K562 (cell line): ENCODE data around the gene ZNF747. TPM values are rescaled to one million over a fixed set of nuclear protein-coding genes. Genes with fewer than 3 reads are reported as not detected.

Experiments
- CBX1 ChIP-seq: sonication (generic); IDR thresholded peaks from 2 replicates; pipeline ENCODE4 v1.6.1; 2016; ENCODE audit warnings: antibody characterized with exemption, low read depth, mild to moderate bottlenecking
- CBX5 ChIP-seq: IDR thresholded peaks from 2 replicates; pipeline ENCODE4 v1.6.1; 2014; ENCODE audit warnings: low read depth, borderline replicate concordance
- CCAR2 ChIP-seq: fragments of 200-400 bp; formaldehyde crosslinking; IDR thresholded peaks from 2 replicates; pipeline ENCODE4 v1.6.1; 2017; ENCODE audit warnings: mild to moderate bottlenecking, low read depth, low read length
- CTBP1 ChIP-seq: fragments of 450-650 bp; IDR thresholded peaks from 2 replicates; pipeline ENCODE4 v1.6.1; 2016; ENCODE audit warnings: borderline replicate concordance
- EP400 ChIP-seq: fragments of 450-650 bp; IDR thresholded peaks from 2 replicates; pipeline ENCODE4 v1.6.1; 2017; ENCODE audit warnings: antibody characterized with exemption, mild to moderate bottlenecking, moderate library complexity
- ETV5 ChIP-seq: sonication (generic); formaldehyde crosslinking; IDR thresholded peaks from 2 replicates; pipeline ENCODE4 v1.4.0; 2020; ENCODE audit warnings: low read depth, mild to moderate bottlenecking, missing genetic modification reagents
- HOMEZ ChIP-seq: fragments of 250-450 bp; sonication (Bioruptor Pico); IDR thresholded peaks from 2 replicates; pipeline ENCODE4 v1.4.0; 2020; ENCODE audit warnings: mild to moderate bottlenecking, moderate library complexity
- ILF3 ChIP-seq: fragments of 450-650 bp; IDR thresholded peaks from 2 replicates; pipeline ENCODE4 v1.6.1; 2018; ENCODE audit warnings: antibody characterized with exemption, mild to moderate bottlenecking, moderate library complexity, borderline replicate concordance
- MECOM ChIP-seq: fragments of 250-450 bp; sonication (Bioruptor Pico); IDR thresholded peaks from 2 replicates; pipeline ENCODE4 v1.8.0; 2022; ENCODE audit warnings: inconsistent platforms
- MED1 ChIP-seq: sonication (generic); formaldehyde crosslinking; IDR thresholded peaks from 2 replicates; pipeline ENCODE4 v1.8.1; 2023; ENCODE audit warnings: missing genetic modification reagents, borderline replicate concordance
- MEIS2 ChIP-seq: fragments of 450-650 bp; IDR thresholded peaks from 2 replicates; pipeline ENCODE4 v1.6.1; 2014; ENCODE audit warnings: mild to moderate bottlenecking; ENCODE audit not compliant: partially characterized antibody
- NFRKB ChIP-seq: fragments of 450-650 bp; IDR thresholded peaks from 2 replicates; pipeline ENCODE4 v1.6.1; 2016; ENCODE audit warnings: low read depth
- RB1 ChIP-seq: fragments of 450-650 bp; IDR thresholded peaks from 2 replicates; pipeline ENCODE4 v1.6.1; 2017; ENCODE audit warnings: low read depth, mild to moderate bottlenecking
- RBM14 ChIP-seq: fragments of 200-400 bp; formaldehyde crosslinking; IDR thresholded peaks from 2 replicates; pipeline ENCODE4 v1.6.1; 2018; ENCODE audit warnings: low read depth, mild to moderate bottlenecking, low read length, moderate library complexity, borderline replicate concordance; ENCODE audit not compliant: insufficient read depth
- RBM17 ChIP-seq: fragments of 200-400 bp; formaldehyde crosslinking; IDR thresholded peaks from 2 replicates; pipeline ENCODE4 v1.6.1; 2017; ENCODE audit warnings: low read depth, mild to moderate bottlenecking, low read length, borderline replicate concordance
- SIX5 ChIP-seq, 2 experiments: IDR thresholded peaks; 2 replicates each; pipeline ENCODE4 v1.6.1; 2011; ENCODE audit warnings: low read length in 2 of 2, borderline replicate concordance in 1 of 2, low read depth in 1 of 2, mild to moderate bottlenecking in 1 of 2, moderate library complexity in 1 of 2; ENCODE audit not compliant: insufficient read depth in 1 of 2
- TAF15 ChIP-seq: fragments of 200-400 bp; formaldehyde crosslinking; IDR thresholded peaks from 2 replicates; pipeline ENCODE4 v1.6.1; 2017; ENCODE audit warnings: mild to moderate bottlenecking, low read depth, low read length, moderate library complexity
- TFAP4 ChIP-seq: sonication (generic); formaldehyde crosslinking; IDR thresholded peaks from 2 replicates; pipeline ENCODE4 v1.8.0; 2022; ENCODE audit warnings: missing genetic modification reagents, mild to moderate bottlenecking, moderate library complexity, borderline replicate concordance
- TRIM28 ChIP-seq: fragments of 450-650 bp; IDR thresholded peaks from 2 replicates; pipeline ENCODE4 v1.6.1; 2017
- ZBTB8A ChIP-seq: fragments of 450-650 bp; IDR thresholded peaks from 2 replicates; pipeline ENCODE4 v1.6.1; 2018; ENCODE audit warnings: mild to moderate bottlenecking, moderate library complexity; ENCODE audit not compliant: partially characterized antibody
- ZEB2 ChIP-seq: fragments of 450-650 bp; IDR thresholded peaks from 2 replicates; pipeline ENCODE4 v1.6.1; 2016
- ZNF224 ChIP-seq: sonication (generic); formaldehyde crosslinking; IDR thresholded peaks from 2 replicates; pipeline ENCODE4 v1.8.0; 2022; ENCODE audit warnings: mild to moderate bottlenecking, missing genetic modification reagents
- ZNF668 ChIP-seq: fragments of 250-450 bp; sonication (Bioruptor Pico); IDR thresholded peaks from 2 replicates; pipeline ENCODE4 v1.8.0; 2022; ENCODE audit warnings: mild to moderate bottlenecking, inconsistent platforms
- ZSCAN29 ChIP-seq: fragments of 450-650 bp; IDR thresholded peaks from 2 replicates; pipeline ENCODE4 v1.6.1; 2017
- polyA plus RNA-seq, 8 experiments: library from polyadenylated mRNA; depleted of rRNA in 4 of 8; stranded (reverse) in 5 of 8; unstranded in 3 of 8; fragments of >200 nt; fragmentation: Nextera tagmentation in 2 of 8; fragmentation: Illumina TruSeq in 1 of 8; extraction: Ambion mirVana in 2 of 8; extraction: Trizol in 1 of 8; gene quantifications; 2 replicates each; pipeline versions ENCODE4 v1.2.1 to v1.2.3, GENCODE V29; 2011 to 2014; ENCODE audit warnings: inconsistent platforms in 1 of 8, missing spikeins in 1 of 8
- total RNA-seq, 7 experiments: library from RNA; depleted of rRNA in 6 of 7; stranded (reverse); fragments of >200 nt in 6 of 7; fragmentation: Illumina TruSeq in 2 of 7; extraction: Trizol in 2 of 7; gene quantifications; 2 replicates each; pipeline versions ENCODE4 v1.2.1 to v1.2.3, GENCODE V29; 2011 to 2021; ENCODE audit warnings: low replicate concordance in 1 of 7
- TF ChIP-seq, protein P1 (sequence below): fragments of 250-450 bp; sonication (Bioruptor Pico); IDR thresholded peaks from 2 replicates; pipeline ENCODE4 v1.8.0; 2022; ENCODE audit warnings: moderate library complexity, mild to moderate bottlenecking, inconsistent platforms
- TF ChIP-seq, protein P2 (sequence below), 2 experiments: IDR thresholded peaks; 2 replicates each; pipeline ENCODE4 v1.6.1; 2011; ENCODE audit warnings: borderline replicate concordance in 1 of 2, control low read depth in 1 of 2, low read depth in 1 of 2, low read length in 1 of 2, mild to moderate bottlenecking in 1 of 2, mixed read lengths in 1 of 2, moderate library complexity in 1 of 2; ENCODE audit not compliant: insufficient read depth in 1 of 2, insufficient read length in 1 of 2, poor library complexity in 1 of 2, severe bottlenecking in 1 of 2; ENCODE audit errors: extremely low read depth in 1 of 2

ZNF747 gene
- total and polyA plus RNA-seq, 9 of the 15 experiments (the other 6 are each of a cell fraction or from before 2014, with no cell fraction given): 0.14 to 3.3 (median 1.5) TPM

GRCh38 chr16:30557957-30558788 is 23.5 kb upstream of the ZNF747 start, which contains the start of gene ZNF764 (continued):
- TF ChIP-seq TFAP4 (peak; percentile 9; the same call in 1 of the 2 replicates), RBM17 (no peak), MECOM (CRISPR knock-in tag) (no peak), RB1 (peak; percentile 63; the same call in 1 of the 2 replicates), ZNF668 (no peak), ZNF224 (CRISPR knock-in tag) (no peak), ZSCAN29 (no peak), MED1 (CRISPR knock-in tag) (no peak), SIX5 (IDR thresholded peaks at IDR 0.05; ENCODE audit: borderline replicate concordance in 1 of 2, insufficient read depth in 1 of 2, low read depth in 1 of 2, low read length in 2 of 2) (peak; percentile 30 to 61; a peak in 2 of 4 replicates), TRIM28 (no peak), RBM14 (peak; percentile 94; the same call in 1 of the 2 replicates), HOMEZ (no peak), NFRKB (peak; percentile 89), ILF3 (no peak), ZBTB8A (no peak), ETV5 (CRISPR knock-in tag) (no peak), CBX1 (0 out of 2 replicates have a peak, but pooled peaks have one; percentile 23), CCAR2 (no peak), TAF15 (no peak), EP400 (peak; percentile 88), CTBP1 (peak; percentile 59), MEIS2 (no peak), ZEB2 (no peak), CBX5 (no peak)
- TF ChIP-seq, protein P1, sequence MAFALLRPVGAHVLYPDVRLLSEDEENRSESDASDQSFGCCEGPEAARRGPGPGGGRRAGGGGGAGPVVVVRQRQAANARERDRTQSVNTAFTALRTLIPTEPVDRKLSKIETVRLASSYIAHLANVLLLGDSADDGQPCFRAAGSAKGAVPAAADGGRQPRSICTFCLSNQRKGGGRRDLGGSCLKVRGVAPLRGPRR: no peak
- TF ChIP-seq, protein P2, sequence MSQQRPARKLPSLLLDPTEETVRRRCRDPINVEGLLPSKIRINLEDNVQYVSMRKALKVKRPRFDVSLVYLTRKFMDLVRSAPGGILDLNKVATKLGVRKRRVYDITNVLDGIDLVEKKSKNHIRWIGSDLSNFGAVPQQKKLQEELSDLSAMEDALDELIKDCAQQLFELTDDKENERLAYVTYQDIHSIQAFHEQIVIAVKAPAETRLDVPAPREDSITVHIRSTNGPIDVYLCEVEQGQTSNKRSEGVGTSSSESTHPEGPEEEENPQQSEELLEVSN (IDR thresholded peaks at IDR 0.05; ENCODE audit: borderline replicate concordance in 1 of 2, extremely low read depth in 1 of 2, insufficient read depth in 1 of 2, insufficient read length in 1 of 2, low read depth in 1 of 2, low read length in 1 of 2, poor library complexity in 1 of 2, severe bottlenecking in 1 of 2): peak in 1 of 2 experiments; percentile 39
